A204.1 (cell line): ENCODE measurements around the gene RNF212.
"Not testable (repeated sequence)": the region's sequence is repeated elsewhere in the genome, so short reads cannot be mapped to it uniquely, and the experiment has no call there.

Experiments
- FAIRE-seq: peaks from 2 replicates; lab custom pipeline; 2012; peaks lifted over from hg19 to GRCh38; lab: Jason Lieb, UNC

Gene RNF212

GRCh38 chr4:1065732-1066131, 47.6 kb downstream of the RNF212 start:
- FAIRE-seq, result no peak

DNA sequence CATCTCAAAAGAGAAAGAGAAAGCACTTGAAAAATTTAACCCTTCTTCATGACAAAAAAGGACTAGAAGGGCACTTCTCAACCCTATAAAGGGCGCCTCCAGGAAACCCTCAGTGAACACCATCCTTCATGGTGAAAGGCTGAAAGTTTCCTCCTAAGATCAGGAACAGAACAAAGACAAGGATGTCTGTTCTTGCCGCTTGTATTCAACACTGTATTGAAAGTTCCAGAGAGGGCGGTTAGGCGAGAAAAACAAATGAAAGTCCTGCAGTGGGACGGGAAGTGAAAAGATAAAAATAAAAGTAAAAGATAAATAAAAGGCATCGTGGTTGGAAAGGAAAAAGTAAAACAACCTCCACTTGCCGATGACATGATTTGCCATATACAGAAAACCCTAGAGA, 50.9 kb downstream of the RNF212 start:
- FAIRE-seq, result no peak

- no peak for FAIRE-seq
Measured at GRCh38 chr4:1061760-1062159, 51.6 kb downstream of the RNF212 start.

DNA sequence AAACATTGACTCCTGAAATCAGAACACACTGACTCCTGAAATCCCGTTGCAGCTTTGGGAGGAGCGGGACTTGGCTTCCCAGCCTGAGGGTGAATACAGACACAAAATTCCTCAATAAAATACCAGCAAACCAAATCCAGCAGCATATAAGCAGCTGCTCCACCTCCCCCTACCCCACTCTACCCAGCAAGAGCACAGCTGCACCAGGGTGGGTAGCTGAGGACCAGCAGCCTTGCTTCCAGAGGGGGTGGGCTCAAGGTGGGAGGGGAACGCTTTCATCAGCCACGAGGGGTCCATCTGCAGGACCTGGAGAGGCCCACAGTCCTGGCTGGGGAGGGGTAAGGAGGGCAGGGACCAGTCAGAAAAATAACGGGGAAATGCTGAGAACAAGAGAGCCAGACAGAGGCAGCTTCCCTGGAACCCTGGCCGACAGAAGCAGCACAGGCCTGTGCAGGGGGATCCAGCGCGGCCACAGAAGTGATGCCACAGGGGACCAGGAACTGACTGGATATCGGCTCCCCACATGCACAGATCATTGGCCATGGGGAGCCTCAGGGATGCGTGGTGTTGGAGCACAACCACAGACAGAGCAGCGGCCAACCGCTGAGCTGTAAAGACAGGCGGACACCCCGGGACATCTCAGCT, 52.2 kb downstream of the RNF212 start:
- FAIRE-seq, result no peak

GRCh38 chr4:1060621-1061020, 52.7 kb downstream of the RNF212 start:
- FAIRE-seq, result no peak

- FAIRE-seq, result no peak
Measured at GRCh38 chr4:1060121-1060520, 53.2 kb downstream of the RNF212 start.

DNA sequence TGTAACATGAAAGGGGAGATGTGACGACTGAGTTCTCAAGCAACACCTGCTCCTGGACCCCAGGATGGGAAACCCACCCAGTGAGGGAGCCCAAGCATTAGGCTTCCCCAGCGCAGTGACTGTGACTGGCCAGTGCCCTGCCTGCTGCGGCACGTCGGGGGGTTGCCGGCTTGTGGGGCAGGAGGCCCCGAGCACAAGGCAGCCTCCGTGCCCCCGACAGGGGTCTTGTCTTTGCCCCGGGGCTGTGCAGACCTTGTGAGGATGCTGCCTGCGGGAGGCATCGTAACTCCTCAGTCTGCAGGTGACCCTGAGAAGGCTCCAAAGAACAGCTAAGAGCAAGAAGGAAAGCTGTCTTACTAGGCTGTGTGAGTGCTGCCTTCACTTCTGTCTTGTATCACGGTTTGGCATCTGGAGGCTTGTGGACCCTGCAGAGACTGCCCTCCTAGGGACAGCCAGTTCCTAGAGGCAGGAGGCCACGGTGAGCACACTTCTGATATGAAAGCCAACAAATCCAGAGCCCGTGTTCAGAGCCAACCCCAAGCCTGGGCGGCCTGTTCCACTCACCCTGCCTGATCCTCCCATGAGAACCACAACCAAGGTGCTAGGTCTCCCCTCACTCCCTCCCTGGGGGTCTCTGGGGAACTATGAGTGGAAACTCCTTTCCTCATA, 54.2 kb downstream of the RNF212 start:
- FAIRE-seq, result no peak

- FAIRE-seq, result no peak
Measured at GRCh38 chr4:1058198-1058996, 55.0 kb downstream of the RNF212 start.

DNA sequence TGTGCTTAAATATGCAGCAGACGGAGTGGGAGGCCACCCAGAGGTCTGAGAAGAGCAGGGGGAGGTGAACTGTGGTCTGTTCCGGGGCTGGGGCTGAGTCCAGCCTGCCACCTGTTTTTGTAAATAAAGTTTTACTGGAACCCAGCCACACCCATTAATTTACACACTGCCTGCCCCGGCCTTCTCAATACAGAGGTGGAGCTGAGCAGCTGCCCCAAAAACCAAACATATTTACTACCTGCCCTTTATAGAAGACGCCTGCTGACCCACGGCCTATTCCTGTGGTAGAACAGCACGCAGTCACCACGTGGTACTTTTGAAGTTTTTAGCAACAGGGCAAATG, 56.0 kb downstream of the RNF212 start:
- FAIRE-seq, result no peak

DNA sequence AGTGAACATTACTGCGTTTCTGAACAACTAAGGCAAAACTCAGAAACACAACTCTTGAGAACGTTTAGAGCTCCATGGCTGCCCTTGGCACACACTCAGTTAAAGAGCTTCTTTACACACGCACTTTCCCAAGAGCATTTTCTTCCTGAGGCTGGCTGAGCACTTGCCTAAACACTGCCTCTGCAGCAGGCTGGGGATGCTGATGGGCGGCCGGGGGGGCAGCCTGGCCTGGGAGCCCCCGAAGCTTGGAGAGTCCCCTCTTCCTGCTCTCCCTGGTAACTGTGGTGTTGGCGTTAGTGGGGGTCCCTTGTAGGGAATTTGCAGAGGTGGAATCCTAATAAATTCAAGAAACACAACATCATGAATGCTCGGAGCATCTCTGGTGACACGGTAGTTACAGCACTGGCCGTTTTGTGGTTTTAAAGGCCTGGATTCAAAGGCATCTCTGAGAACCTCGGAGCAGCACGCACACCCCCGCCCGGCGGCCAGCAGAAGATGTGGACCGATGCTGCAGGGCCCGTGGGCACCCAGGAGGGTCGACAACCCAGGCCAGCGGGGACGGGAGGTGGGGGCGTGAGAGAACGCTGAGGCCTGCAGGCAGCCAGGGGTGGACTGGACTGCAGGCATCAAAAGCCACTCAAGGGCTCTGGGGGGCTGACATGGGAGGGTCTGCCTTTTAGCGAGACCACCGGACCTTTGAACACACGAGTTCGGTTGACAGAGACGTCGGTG, 56.5 kb downstream of the RNF212 start:
- no peak for FAIRE-seq

- no peak for FAIRE-seq
Measured at GRCh38 chr4:1055721-1056590, 57.4 kb downstream of the RNF212 start.

DNA sequence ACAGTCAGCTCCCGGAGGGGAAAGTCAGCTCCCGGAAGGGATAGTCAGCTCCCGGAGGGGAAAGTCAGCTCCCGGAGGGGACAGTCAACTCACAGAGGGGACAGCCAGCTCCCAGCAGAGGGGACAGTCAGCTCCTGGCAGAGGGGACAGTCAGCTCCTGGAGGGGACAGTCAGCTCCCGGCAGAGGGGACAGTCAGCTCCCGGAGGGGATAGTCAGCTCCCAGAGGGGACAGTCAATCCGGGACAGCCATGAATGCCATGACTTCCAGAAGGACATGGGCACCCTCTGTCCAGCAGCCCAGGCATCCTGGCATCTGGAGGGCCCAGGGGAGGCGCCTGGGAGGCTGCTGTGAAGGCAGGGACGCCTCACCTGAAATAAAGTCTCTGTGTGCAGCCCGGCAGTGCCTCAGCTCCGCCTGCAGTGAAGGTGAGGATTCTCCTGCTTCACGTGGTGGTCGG, 58.1 kb downstream of the RNF212 start:
- not testable (repeated sequence) for FAIRE-seq

GRCh38 chr4:1054696-1055242, 58.6 kb downstream of the RNF212 start:
- FAIRE-seq, result not testable (repeated sequence)

- not testable (repeated sequence) for FAIRE-seq
Measured at GRCh38 chr4:1053891-1054290, 59.5 kb downstream of the RNF212 start.

GRCh38 chr4:1053080-1053661, 60.2 kb downstream of the RNF212 start:
- FAIRE-seq, result no peak

GRCh38 chr4:1052231-1052671, 61.1 kb downstream of the RNF212 start:
- FAIRE-seq, result no peak

DNA sequence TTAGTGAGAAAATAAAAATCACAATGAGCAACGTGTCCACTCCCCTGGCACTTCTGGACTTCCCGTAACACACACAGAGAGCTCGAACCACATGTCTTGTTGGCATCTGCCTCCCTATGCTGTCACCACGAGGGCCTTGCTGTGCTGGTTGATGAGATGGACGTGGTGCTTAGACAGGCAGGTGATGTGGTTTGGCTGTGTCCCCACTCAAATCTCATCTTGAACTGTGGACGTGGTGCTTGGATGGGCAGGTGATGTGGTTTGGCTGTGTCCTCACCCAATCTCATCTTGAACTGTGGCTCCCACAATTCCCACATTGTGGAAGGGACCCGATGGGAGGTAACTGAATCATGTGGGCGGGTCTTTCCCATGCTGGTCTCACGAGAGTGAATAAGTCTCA, 61.9 kb downstream of the RNF212 start:
- no peak for FAIRE-seq

GRCh38 chr4:1050486-1051213, 62.7 kb downstream of the RNF212 start:
- FAIRE-seq, result no peak

GRCh38 chr4:1049591-1049905, 63.8 kb downstream of the RNF212 start:
- no peak for FAIRE-seq
